Gastroesophageal sphincter (tissue), 3 donors: ENCODE results near the gene AFF3.

Source experiments
- CTCF ChIP-seq, 4 experiments: fragments of 200-600 bp in 2 of 4; fragments of 450-650 bp in 2 of 4; sonication (generic) in 1 of 4; IDR thresholded peaks; one replicate each; pipeline ENCODE4 v1.5.1; 2017 to 2019; ENCODE audit warnings: antibody characterized with exemption in 4 of 4, mild to moderate bottlenecking in 2 of 4, moderate library complexity in 2 of 4
- POLR2A ChIP-seq, 2 donors: fragments of 450-650 bp; IDR thresholded peaks; one replicate each; pipeline ENCODE4 v1.6.1; 2017; ENCODE audit warnings: antibody characterized with exemption in 2 of 2, mild to moderate bottlenecking in 2 of 2, moderate library complexity in 1 of 2
- POLR2AphosphoS5 ChIP-seq: sonication (generic); formaldehyde crosslinking; IDR thresholded peaks from one replicate; pipeline ENCODE4 v1.6.1; 2017; ENCODE audit warnings: antibody characterized with exemption

- TF ChIP-seq CTCF (IDR thresholded peaks at IDR 0.05) (no peak), POLR2A (IDR thresholded peaks at IDR 0.05) (no peak), POLR2AphosphoS5 (no peak)
Observed at GRCh38 chr2:100184055-100184737, 41.8 kb upstream of the AFF3 start.
